Adipose tissue (tissue), 3 donors: ENCODE data around the gene KLC4. TPM values are rescaled to one million over a fixed set of nuclear protein-coding genes. Genes with fewer than 3 reads are reported as not detected.

Experiments
- H3K27ac ChIP-seq: one replicate; pipeline ENCODE4 v1.5.1; 2013; ENCODE audit warnings: low read depth, low read length
- WGBS, 3 donors: extraction: QIAGEN DNeasy Blood & Tissue Kit; methylation state at CpG; one replicate each; pipeline ENCODE4 v1.1.7; 2013; 5-methylcytosine and 5-hydroxymethylcytosine counted together
- polyA plus RNA-seq, 3 donors: library from polyadenylated mRNA; stranded (reverse); fragments of 200-250 nt; gene quantifications; one replicate each; pipeline ENCODE4 v1.2.3, GENCODE V29; 2013
- donor health status: healthy with polysubstance abuse.
- donor health status: Bipolar disorder and iron deficiency.
- donor health status: healthy.

The KLC4 gene
- polyA plus RNA-seq, 3 donors: 15.1 to 25.6 (median 17.8) TPM

GRCh38 chr6:43082806-43083655 is 23.6 kb downstream of the KLC4 start:
- no peak overlapping the region for H3K27ac ChIP-seq
- WGBS, 3 donors: 59 to 78% (median 65%) methylated on average over 13 of the region's 13 CpGs

GRCh38 chr6:43086022-43086658 is 26.7 kb downstream of the KLC4 start:
- H3K27ac ChIP-seq: no peak overlapping the region
- WGBS, 3 donors: 78 to 82% (median 79%) methylated on average over 8 of the region's 8 CpGs

GRCh38 chr6:43088654-43089056 is 29.2 kb downstream of the KLC4 start:
- WGBS, 3 donors: 92 to 94% (median 92%) methylated on average over 4 of the region's 4 CpGs
- no peak overlapping the region for H3K27ac ChIP-seq

- WGBS, 3 donors: 56 to 62% (median 60%) methylated on average over 4 of the region's 4 CpGs
- H3K27ac ChIP-seq: no peak overlapping the region
Measured at GRCh38 chr6:43089467-43089866, 30.0 kb downstream of the KLC4 start.

- 67 to 84% (median 76%) methylated on average over 8 of the region's 8 CpGs for WGBS, 3 donors
- no peak overlapping the region for H3K27ac ChIP-seq
Measured at GRCh38 chr6:43089874-43090558, 30.6 kb downstream of the KLC4 start.

GRCh38 chr6:43090559-43090956 is 31.1 kb downstream of the KLC4 start:
- 50 to 64% (median 62%) methylated on average over 2 of the region's 2 CpGs for WGBS, 3 donors
- H3K27ac ChIP-seq: no peak overlapping the region

GRCh38 chr6:43091020-43091419 is 31.6 kb downstream of the KLC4 start:
- no peak overlapping the region for H3K27ac ChIP-seq
- WGBS, 3 donors: 63 to 84% (median 78%) methylated on average over 5 of the region's 5 CpGs

- H3K27ac ChIP-seq: no peak overlapping the region
- 76 to 87% (median 87%) methylated on average over 10 of the region's 10 CpGs for WGBS, 3 donors
Measured at GRCh38 chr6:43091436-43091991, 32.1 kb downstream of the KLC4 start.

- H3K27ac ChIP-seq: no peak overlapping the region
Measured at GRCh38 chr6:43092635-43093034, 33.2 kb downstream of the KLC4 start.

GRCh38 chr6:43093436-43094289 is 34.2 kb downstream of the KLC4 start:
- WGBS, 3 donors: 48 to 73% (median 58%) methylated on average over 9 of the region's 9 CpGs
- no peak overlapping the region for H3K27ac ChIP-seq

GRCh38 chr6:43095939-43096338 is 36.5 kb downstream of the KLC4 start:
- WGBS, 3 donors: 56 to 69% (median 56%) methylated on average over 7 of the region's 7 CpGs
- H3K27ac ChIP-seq: no peak overlapping the region

GRCh38 chr6:43096451-43097097 is 37.1 kb downstream of the KLC4 start:
- 44 to 52% (median 46%) methylated on average over 8 of the region's 8 CpGs for WGBS, 3 donors
- no peak overlapping the region for H3K27ac ChIP-seq

GRCh38 chr6:43097098-43097489 is 37.7 kb downstream of the KLC4 start:
- WGBS, 3 donors: 43 to 50% (median 43%) methylated on average over 5 of the region's 5 CpGs
- no peak overlapping the region for H3K27ac ChIP-seq

GRCh38 chr6:43097502-43097901 is 38.1 kb downstream of the KLC4 start:
- H3K27ac ChIP-seq: no peak overlapping the region
- WGBS, 3 donors: 70 to 89% (median 88%) methylated on average over 4 of the region's 4 CpGs

- 65 to 77% (median 75%) methylated on average over 4 of the region's 4 CpGs for WGBS, 3 donors
- H3K27ac ChIP-seq: no peak overlapping the region
Measured at GRCh38 chr6:43101497-43101896, 42.1 kb downstream of the KLC4 start.

- no peak overlapping the region for H3K27ac ChIP-seq
- WGBS, 3 donors: 45 to 89% (median 81%) methylated on average over 2 of the region's 2 CpGs
Measured at GRCh38 chr6:43103253-43103876, 43.9 kb downstream of the KLC4 start.

GRCh38 chr6:43105538-43106222 is 46.2 kb downstream of the KLC4 start:
- WGBS, 3 donors: 90 to 94% (median 92%) methylated on average over 9 of the region's 9 CpGs
- H3K27ac ChIP-seq: no peak overlapping the region
